Measurements from ENCODE around the gene TFF2.

The TFF2 gene

DNA sequence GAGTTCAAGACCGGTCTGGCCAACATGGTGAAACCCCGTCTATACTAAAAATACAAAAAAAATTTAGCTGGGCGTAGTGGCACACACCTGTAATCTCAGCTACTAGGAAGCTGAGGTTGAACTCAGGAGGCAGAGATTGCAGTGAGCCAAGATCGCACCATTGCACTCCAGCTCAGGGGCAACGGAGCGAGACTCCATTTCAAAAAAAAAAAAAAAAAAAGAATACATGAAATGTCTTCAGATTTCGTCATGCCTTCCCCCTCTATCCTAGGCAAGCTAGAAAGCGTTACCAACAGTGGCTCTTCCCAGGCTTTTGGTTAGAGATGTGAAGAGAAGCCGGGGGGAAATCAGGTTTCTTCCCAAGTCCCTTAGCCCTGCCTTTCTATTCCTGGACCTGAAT lies 11.9 kb upstream of the TFF2 start:
- no peaks in the 10 kb centered on the region for H3K4me1 ChIP-seq (ENCODE audit: control insufficient read depth, insufficient read depth, low read length)
- no peaks in the 10 kb centered on the region for H3K36me3 ChIP-seq (ENCODE audit: control insufficient read depth in 2 of 2, insufficient read depth in 1 of 2, low read length in 2 of 2)
- H3K27ac ChIP-seq (ENCODE audit: extremely low read depth, low read depth, low read length): no peak overlapping the region
- H3K9me3 ChIP-seq (ENCODE audit: control insufficient read depth, insufficient read depth, low read depth, low read length): no peaks in the 10 kb centered on the region
- TF ChIP-seq ZNF610 (tag by site-specific recombination; IDR thresholded peaks at IDR 0.05; ENCODE audit: borderline replicate concordance) (no peak), ZSCAN16 (tag by site-specific recombination; IDR thresholded peaks at IDR 0.05) (no peak), ZNF658 (tag by site-specific recombination; IDR thresholded peaks at IDR 0.05) (no peak), ZNF335 (tag by site-specific recombination; conservative IDR thresholded peaks at IDR 0.05) (no peak), ZNF626 (tag by site-specific recombination; IDR thresholded peaks at IDR 0.05) (no peak), ZNF621 (tag by site-specific recombination; IDR thresholded peaks at IDR 0.05) (no peak), PRDM1 (tag by site-specific recombination; IDR thresholded peaks at IDR 0.05) (no peak), ZNF202 (tag by site-specific recombination; IDR thresholded peaks at IDR 0.05; ENCODE audit: borderline replicate concordance) (no peak), ZNF221 (tag by site-specific recombination; IDR thresholded peaks at IDR 0.05; ENCODE audit: borderline replicate concordance) (no peak), ZNF561 (tag by site-specific recombination; IDR thresholded peaks at IDR 0.05; ENCODE audit: borderline replicate concordance) (no peak), ZNF133 (tag by site-specific recombination; IDR thresholded peaks at IDR 0.05) (no peak), ZNF394 (tag by site-specific recombination; IDR thresholded peaks at IDR 0.05; ENCODE audit: borderline replicate concordance) (no peak), ZSCAN23 (tag by site-specific recombination; IDR thresholded peaks at IDR 0.05) (no peak), ZNF585B (tag by site-specific recombination; IDR thresholded peaks at IDR 0.05) (no peak), ZNF654 (tag by site-specific recombination; IDR thresholded peaks at IDR 0.05; ENCODE audit: low read depth) (no peak), ZBTB48 (tag by site-specific recombination; IDR thresholded peaks at IDR 0.05) (no peak), ZNF473 (tag by site-specific recombination; IDR thresholded peaks at IDR 0.05) (no peak)
- TF ChIP-seq, protein P1, sequence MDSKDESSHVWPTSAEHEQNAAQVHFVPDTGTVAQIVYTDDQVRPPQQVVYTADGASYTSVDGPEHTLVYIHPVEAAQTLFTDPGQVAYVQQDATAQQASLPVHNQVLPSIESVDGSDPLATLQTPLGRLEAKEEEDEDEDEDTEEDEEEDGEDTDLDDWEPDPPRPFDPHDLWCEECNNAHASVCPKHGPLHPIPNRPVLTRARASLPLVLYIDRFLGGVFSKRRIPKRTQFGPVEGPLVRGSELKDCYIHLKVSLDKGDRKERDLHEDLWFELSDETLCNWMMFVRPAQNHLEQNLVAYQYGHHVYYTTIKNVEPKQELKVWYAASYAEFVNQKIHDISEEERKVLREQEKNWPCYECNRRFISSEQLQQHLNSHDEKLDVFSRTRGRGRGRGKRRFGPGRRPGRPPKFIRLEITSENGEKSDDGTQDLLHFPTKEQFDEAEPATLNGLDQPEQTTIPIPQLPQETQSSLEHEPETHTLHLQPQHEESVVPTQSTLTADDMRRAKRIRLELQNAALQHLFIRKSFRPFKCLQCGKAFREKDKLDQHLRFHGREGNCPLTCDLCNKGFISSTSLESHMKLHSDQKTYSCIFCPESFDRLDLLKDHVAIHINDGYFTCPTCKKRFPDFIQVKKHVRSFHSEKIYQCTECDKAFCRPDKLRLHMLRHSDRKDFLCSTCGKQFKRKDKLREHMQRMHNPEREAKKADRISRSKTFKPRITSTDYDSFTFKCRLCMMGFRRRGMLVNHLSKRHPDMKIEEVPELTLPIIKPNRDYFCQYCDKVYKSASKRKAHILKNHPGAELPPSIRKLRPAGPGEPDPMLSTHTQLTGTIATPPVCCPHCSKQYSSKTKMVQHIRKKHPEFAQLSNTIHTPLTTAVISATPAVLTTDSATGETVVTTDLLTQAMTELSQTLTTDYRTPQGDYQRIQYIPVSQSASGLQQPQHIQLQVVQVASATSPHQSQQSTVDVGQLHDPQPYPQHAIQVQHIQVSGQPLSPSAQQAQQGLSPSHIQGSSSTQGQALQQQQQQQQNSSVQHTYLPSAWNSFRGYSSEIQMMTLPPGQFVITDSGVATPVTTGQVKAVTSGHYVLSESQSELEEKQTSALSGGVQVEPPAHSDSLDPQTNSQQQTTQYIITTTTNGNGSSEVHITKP (tag by site-specific recombination; IDR thresholded peaks at IDR 0.05): no peak
- TF ChIP-seq, protein P2, sequence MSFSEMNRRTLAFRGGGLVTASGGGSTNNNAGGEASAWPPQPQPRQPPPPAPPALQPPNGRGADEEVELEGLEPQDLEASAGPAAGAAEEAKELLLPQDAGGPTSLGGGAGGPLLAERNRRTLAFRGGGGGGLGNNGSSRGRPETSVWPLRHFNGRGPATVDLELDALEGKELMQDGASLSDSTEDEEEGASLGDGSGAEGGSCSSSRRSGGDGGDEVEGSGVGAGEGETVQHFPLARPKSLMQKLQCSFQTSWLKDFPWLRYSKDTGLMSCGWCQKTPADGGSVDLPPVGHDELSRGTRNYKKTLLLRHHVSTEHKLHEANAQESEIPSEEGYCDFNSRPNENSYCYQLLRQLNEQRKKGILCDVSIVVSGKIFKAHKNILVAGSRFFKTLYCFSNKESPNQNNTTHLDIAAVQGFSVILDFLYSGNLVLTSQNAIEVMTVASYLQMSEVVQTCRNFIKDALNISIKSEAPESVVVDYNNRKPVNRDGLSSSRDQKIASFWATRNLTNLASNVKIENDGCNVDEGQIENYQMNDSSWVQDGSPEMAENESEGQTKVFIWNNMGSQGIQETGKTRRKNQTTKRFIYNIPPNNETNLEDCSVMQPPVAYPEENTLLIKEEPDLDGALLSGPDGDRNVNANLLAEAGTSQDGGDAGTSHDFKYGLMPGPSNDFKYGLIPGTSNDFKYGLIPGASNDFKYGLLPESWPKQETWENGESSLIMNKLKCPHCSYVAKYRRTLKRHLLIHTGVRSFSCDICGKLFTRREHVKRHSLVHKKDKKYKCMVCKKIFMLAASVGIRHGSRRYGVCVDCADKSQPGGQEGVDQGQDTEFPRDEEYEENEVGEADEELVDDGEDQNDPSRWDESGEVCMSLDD (tag by site-specific recombination; IDR thresholded peaks at IDR 0.05): no peak
- TF ChIP-seq, protein P3, sequence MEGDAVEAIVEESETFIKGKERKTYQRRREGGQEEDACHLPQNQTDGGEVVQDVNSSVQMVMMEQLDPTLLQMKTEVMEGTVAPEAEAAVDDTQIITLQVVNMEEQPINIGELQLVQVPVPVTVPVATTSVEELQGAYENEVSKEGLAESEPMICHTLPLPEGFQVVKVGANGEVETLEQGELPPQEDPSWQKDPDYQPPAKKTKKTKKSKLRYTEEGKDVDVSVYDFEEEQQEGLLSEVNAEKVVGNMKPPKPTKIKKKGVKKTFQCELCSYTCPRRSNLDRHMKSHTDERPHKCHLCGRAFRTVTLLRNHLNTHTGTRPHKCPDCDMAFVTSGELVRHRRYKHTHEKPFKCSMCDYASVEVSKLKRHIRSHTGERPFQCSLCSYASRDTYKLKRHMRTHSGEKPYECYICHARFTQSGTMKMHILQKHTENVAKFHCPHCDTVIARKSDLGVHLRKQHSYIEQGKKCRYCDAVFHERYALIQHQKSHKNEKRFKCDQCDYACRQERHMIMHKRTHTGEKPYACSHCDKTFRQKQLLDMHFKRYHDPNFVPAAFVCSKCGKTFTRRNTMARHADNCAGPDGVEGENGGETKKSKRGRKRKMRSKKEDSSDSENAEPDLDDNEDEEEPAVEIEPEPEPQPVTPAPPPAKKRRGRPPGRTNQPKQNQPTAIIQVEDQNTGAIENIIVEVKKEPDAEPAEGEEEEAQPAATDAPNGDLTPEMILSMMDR (tag by site-specific recombination; IDR thresholded peaks at IDR 0.05): no peak
- ChIA-PET POLR2A (interaction anchor here (0.7 kb wide), 2 partner anchors 10 to 38 kb away, joined by 3 read pairs; no protein-coding TSS in a partner anchor), CTCF (interaction anchor here (0.7 to 1.3 kb wide), 3 partner anchors 10 to 255 kb away, joined by 5 read pairs; no protein-coding TSS in a partner anchor)
- H3K4me3 ChIP-seq (ENCODE audit: low read depth, low read length): no peak overlapping the region

Measured in HEK293 (cell line).